GM18511 (cell line): ENCODE results near the gene PRELID1.
A peak's percentile ranks its signal among the peaks of the same experiment; 100 is the strongest.
"Not testable (repeated sequence)": the region's sequence is repeated elsewhere in the genome, so short reads cannot be mapped to it uniquely, and the experiment has no call there.

Source experiments
- ATAC-seq: cut with Tn5 transposase; IDR thresholded peaks from one replicate; pipeline ENCODE4 v1.9.1; 2021; ENCODE audit warnings: mild to moderate bottlenecking, moderate library complexity; ENCODE audit not compliant: unreplicated experiment

Gene PRELID1

DNA sequence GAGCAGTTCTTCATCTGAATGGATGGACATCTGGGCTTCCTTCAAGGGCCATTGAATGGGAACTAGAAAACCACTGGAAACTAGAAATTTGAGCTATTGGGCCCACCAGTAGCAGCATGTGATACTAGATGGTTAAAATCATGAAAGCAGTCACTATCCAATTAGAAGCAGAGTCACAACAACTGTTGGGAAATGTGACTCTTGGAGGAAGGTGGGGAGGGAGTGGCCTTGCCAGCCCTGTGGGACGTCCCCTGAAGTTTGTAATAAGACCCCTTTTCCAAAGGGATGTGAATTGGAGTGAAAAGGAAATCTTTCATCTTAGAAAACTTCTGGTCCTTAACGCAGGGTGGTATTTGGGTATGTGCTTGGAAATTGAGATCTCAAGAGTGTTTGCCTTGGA, 5.7 kb upstream of the PRELID1 start:
- no peak for ATAC-seq

DNA sequence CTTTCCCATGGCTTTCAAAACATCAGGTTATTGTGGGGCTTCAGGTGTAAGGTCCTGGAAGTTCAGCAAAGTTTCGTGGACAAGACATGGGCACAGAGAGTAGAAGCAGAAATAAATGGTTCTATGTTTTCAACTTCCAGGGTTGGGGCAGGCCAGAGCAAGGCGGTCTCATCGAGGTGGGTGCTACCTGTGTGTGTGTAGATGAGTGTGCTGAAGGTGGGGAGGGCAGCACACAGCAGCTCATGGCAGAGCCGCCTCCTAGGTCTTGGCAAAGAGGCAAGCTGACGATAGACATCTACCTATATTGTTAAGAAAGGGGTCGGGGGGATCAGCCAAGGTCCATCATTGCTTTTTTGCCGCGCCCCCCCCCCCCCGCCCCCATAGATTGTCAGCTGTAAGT, 3.9 kb upstream of the PRELID1 start:
- no peak for ATAC-seq

DNA sequence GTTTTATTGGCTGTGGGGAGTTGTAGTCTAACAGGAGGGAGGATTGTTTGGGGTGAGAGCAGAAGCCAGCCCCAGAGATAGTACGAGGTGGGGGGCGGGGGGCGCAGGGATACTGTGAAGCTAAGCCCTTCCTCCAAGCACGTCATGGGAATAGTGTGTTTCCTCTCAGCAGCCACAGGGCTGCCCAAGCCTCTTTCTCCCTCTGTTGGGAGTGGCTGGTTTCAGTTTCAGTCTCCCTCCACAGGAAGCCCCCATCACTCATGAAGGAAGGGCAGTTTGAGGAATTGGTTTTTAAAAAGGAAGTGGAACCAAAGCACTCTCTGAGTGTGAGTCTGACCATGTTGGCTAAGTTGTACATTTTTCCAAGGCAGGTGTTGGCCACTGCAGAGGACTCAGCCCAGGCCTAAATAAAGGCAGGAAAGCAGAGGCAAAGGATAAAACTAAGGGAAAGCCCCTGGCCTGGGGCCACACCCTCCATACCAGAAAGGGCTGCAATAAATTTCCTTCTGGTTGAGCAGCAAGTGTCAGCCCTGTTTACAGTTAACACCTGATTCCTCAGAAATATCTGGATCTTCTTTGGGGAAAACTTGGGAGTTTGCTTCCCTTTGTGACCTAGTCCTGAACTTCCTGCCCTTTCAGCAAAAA, 3.2 kb upstream of the PRELID1 start:
- peak; percentile 54 for ATAC-seq

DNA sequence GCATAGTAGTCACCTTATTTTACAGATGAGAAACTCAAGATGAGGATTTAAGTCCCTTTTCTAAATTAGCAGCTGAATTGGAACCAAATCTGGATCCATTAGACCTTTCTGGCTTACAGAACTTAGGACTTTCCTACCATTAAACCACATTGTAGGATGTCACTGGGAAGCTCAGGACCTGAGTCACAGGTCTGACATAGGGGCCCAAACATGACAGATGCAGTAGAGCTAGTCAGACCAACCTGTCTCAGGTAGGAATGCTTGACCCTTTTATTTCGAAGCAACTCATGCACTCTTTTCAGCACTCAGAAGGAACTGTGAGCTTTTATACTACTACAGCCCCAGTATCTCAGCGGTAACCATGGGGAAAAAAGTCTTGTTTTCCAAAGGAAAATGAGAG, 2.6 kb upstream of the PRELID1 start:
- no peak for ATAC-seq

DNA sequence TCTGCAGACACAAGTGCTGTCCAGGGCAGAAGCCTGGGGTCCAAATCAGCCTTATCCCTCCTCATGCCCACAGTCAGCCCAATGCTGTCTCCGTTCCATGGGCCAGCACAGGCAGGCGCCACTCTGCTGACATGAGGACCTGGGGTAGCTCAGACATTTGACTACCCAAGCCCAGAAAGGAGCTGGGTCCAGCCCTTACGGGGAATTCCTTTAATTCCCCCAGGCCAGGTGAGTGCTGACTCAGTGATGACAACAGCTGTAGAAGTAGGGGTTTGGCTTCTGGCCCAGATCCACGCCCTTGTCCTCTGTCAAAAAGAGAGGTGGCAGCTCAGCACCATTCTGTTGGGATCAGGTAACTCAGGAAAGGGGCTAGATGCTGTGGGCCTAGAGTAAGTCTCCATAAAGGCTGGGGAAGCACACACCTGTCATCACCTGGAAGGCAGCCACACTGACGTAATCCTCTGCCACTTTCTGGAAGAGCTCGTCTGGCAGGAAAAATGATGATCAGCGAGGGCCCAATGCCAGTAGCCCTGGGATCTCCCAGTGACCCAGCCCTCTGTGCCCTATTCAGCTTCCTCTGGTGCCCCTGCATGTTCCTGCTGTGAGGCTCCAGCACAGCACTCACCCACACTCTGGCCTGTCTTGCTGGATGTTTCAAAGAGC, 2.0 kb upstream of the PRELID1 start:
- ATAC-seq, result no peak

DNA sequence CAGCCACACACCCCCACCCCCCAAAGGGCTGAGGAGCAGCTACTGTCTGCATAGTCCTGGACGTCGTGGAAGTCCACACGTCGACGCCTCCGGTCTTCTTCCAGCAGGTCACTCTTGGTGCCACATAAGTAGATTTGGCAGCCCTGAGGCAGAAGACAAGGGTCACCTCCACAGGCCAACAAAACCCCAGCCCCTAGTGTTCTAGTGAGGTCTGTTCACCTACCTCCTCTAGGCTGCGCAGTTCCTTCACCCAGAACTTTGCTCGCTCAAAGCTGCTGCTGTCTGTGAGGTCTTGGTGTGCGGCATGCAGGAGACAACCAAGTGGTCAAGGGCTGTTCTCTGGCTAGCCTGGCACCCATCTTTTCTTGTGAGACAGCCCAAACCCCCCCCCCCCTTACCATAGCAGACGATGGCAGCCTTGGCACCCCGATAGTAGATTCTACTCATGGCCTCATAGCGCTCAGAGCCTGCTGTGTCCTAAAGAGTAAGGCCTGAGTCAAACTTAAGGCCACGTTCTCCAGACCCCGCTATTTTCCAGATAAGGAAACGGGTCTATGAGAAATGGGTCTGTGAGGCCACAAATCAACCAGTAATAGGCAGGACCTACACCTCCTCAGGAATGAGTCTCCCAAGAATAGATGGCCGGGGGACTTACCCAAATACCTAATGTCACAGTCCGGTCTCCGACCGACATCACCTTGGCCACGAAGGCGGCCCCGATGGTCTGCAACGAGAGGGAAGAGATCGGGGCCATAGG, 1.1 kb upstream of the PRELID1 start:
- no peak for ATAC-seq

DNA sequence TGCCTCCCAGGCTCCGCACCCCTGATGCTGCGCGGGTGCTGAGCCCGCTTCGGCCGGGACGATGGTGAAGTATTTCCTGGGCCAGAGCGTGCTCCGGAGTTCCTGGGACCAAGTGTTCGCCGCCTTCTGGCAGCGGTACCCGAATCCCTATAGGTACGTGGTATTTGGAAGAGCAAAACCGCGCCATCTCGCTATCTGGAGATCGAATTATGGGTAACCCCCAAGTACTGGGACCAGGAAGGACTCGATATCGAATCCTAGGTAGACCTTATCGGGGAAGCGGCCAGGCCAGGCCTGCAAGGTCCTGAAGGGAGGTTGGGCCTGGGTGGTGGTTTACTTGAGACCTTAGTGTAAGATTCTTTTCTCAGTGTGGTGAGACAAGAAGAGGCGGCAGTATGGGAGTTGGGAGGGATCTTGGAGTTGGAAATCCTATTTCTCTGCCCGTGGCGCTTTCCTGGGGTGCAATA, 359 bp downstream of the PRELID1 start:
- no peak for ATAC-seq

DNA sequence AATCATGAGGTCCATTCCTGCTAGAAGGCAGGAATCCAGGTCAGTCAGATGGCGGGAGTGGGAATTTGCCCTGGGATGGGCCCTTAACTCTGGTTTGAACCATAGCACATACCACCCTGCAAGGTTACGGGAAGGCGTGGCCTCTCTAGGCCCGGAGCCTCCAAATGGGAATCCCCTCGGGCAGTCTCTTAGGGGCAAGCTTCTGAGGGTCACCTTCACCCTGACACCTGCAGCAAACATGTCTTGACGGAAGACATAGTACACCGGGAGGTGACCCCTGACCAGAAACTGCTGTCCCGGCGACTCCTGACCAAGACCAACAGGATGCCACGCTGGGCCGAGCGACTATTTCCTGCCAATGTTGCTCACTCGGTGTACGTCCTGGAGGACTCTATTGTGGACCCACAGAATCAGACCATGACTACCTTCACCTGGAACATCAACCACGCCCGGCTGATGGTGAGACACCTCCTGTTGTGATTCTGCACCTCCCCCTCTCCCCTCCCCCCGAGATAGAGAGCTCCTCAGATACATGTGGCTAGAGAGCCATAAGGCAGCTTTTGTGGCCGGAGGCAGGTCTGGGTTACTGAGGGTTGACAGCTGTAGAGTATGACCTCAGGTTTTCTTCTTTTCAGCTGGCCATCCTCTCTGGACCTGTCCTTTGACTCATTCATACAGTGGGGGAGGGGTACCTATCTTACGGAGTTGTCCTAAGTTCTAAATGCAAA, 957 bp downstream of the PRELID1 start:
- ATAC-seq, result no peak

DNA sequence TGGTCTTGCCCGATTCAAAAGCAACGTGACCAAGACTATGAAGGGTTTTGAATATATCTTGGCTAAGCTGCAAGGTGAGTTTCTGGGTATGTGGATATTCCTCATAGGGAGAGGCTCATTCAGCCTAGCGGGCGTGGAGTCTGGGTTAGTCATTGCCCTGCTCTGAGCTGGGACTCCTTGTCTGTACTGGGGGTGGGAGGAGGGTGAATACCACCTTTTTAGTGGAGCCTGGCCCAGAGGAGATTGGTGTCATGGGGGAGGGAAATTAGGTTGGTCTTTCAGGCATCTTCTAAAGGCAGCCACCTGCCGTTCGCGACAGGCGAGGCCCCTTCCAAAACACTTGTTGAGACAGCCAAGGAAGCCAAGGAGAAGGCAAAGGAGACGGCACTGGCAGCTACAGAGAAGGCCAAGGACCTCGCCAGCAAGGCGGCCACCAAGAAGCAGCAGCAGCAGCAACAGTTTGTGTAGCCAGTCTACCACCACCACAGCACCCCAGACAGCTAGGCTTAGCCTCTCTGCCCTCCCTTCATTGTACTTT, 2.6 kb downstream of the PRELID1 start:
- ATAC-seq, result not testable (repeated sequence)

DNA sequence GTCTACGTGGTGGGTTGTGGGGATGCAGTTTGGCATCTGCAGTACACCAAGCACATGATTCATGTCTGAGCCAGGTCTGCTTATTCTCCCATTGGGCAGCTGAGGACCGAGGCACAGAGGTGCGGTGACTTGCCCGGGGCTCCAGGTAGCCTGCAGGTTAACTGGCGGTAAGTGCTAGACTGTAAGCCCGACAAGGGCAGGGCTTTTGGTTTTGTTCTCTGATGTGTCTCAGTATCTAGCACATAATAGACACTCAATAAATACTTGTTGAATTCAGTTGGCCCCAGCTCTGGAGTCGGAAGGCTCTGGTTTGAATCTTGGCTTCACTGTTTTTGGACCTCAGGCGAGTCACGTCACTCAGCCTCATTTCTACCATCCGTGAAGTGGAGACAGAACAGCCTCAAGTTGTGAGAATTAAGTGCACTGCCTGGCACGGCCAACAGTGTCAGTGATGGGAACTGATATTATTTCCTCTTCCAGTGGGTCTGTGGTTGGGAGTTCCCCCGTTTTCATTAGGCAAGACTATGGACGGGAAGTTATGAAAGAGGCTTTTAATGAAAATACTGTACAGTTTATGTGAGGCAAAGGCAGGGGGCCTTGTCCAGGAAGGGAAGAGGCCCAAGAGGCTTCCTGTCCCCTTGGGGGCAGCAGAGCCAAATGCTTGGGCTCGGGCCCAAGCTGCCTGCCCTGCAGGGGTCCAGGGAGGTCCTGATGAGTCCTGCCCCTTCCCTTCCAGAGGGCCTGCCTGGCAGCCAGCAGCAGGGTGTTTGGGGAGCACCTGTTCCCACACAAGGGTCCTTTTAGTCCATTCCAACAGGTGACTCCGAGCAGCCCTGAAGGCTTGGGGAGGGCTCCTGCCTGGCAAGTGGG, 3.3 kb downstream of the PRELID1 start:
- ATAC-seq, result no peak

DNA sequence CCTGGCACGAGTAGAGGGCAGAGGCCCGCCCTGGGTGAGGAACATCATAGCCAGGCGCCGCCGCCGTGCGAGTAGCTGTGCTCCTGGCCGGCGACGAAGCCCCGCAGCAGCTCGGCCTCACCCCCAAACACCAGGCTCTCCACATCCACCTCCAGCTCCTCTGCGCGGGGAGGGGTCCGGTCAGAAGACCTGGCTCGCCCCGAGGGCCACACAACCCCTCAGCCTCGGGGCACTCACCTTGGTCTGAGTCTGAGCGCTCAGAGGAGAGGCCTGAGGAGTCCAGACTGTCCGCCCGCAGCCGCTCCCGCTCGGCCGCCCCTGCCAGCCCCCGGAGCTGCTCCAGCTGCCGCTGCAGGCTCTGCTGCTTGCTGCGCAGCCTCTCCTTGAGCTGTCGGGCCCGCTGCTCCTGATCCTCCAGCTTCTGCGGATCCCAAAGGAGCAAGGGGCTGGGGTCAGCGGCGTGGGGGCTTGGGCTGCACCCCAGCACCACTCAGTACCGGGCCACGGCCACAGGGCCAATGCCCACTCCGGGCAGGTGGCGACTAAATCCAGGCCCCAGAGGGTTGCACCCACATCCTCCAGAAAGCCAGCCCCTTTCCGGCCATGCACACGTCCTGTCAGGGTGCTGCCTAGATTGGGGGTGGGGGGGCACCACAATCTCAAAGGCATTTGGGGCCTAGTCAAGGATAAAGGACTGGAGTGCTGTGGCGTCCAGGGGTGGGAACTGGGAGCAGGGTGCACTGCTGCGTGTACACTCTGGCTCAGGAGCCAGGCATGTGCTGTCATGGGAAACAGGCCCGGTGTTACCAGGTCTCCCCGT, 4.2 kb downstream of the PRELID1 start:
- ATAC-seq, result no peak

DNA sequence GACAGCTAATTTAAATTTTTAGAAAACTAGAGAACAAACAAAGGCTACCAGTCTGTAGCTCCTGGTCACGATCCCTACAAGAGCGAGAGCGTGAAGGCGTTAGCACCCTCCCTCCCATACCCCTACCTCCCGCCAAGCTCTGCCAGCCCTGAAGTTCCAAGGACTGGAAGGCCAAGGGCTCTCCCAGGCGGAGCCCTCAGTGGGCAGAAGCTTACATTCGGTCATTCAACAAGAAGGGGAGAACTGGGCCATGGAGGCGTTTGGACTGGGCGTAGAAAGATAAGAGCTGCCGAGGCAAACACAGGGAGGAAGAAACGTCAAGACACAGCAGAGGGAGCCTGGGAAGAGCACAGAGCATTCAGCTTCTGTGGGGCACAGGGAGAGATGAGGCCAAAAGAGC, 5.1 kb downstream of the PRELID1 start:
- no peak for ATAC-seq

DNA sequence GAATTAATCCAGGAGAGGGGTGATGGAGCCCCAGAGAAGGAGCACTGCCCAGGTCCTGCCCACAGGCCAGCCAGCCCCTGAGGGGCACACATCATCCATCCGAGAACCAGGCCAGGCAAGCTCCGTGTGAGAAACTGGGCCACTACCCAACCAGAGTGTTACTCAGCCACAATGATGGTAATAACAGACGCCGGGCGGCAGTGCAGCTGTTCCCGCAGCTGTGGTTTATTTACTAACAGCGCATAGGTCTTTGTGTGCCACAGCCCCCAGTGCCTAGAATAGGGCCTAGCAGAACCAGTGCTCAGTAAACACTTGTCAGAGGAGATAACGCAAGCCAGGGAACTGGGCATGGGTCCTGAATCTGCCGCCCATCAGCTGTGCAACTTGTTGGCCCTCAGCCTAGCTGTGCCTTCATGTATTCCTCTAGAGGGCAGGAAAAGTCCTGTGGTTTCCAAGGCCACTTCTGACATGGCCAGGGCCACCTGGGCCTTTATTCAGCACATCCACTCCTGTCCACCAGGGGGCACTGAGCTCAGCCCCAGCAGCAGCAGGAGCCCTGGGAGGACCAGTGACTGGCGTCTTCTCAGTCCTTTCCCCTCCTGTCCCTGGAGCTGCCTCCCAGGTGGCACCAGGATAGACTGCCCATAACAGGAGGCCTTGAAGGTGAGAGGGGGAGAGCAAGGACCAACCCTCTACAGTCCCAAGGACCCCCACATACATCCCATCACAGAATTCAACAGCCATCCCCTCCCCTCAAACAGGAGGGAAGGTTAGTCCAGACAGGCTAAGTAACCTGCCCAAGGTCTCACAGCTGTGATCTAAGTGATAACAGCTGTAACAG, 6.0 kb downstream of the PRELID1 start:
- no peak for ATAC-seq

DNA sequence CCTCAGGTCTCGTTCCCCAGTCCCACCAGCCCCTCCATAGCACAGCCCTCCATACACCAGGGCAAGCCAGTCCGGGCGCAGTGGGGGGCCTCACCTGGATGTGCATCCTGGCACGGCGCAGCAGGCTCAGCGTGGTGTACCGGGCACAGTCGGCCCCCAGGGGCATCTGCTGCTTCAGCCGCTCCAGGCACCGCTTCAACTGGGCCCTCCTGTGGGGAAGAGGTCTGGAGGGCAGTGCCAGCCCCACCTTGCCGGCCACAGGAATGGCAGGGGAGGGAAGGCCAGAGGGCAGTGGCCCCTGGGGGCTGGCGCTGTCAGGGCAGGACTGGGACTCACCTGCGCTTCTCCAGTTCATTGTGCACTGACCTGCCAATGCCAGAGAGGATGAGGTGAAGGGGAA, 6.7 kb downstream of the PRELID1 start:
- no peak for ATAC-seq

DNA sequence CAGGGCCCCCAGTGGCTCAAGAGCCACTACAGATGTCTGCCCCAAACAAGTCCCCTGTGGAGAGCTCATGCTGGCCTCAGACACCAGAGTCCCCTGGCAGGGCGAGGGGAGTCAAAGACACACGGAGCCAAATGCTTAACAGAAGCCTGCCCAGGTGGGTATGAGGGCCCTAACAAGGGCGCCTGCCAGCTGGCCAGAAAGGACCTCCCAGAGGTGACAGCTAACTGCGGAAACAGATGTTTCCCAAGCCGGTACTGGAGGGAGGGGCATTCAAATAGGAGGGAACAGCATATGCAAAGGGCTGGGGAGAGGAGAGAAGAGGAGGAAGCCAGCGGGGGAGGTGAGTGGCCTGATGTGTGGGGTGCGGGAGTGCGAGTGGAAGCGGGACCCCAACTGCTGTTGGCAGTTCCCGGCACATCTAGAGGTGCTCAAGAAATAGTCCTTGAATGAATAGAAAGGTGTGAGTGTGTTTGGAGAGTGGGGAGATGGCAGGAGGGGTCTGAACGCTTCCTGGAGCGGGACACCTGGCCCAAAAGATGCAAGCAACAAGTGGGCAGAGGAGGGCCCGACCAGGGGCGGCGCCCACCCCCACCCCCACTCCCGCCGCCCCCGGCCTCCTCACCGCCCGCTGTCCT, 7.3 kb downstream of the PRELID1 start:
- no peak for ATAC-seq

DNA sequence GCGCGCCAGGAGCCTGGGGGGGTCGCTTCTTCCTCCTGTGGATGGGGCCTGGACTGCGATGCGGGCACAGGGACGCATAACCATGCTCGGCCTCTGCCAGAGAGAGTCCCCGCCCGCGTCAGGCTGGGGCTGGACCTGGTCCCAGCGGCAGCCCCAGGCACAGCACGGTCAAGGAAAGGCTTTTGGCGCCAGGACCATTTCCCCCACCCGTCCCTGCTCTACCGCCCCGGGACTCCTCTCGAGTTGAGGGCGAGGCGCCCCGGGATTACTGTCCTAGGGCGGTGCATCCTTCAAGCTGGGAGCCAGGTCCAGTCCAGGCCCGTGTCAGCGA, 7.8 kb downstream of the PRELID1 start:
- ATAC-seq, result peak; percentile 4

DNA sequence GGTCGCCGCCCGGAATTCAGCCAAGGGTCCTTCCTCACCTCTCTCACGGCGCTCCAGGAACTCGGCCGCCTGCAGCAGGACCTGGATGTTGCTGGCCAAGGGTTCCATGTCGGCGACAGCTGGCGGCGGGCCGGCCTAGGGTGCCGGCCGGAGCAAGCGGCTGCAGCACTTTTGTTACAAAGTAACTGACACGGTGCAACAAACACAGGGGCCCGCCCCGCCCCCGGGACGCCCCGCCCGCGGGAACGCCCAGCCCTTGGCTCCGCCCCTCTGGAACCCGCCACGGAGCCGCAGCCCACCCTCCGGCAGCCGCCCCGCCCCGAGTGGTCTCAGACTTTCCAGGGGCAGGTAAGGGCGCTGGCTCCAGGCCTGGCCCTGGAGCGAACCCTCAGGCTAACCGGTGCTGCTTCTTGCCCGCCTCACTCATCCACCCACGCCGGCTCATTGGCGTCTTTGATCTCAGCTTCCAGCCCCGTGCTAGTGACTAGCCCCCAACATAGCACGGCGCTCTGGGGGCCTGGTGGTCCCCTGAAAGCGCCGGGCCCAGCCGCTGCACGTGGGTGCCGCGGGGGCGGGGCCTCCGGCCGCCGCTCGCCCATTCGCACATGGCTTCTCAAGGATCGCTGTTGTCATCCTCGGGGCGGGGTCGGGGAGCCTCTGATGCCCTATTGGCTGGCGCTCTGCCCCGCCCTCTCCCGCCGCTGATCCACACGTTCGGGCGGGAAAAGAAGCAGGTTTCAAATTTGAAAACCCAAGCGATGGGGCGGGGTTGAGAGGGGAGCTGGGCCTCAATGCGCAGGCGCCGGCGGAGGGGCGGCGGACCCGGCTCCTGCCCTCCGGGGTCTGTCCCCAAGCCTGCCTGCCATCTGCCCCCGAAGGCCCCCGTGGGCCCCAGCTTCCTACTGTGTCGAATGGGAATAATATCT, 8.4 kb downstream of the PRELID1 start, which contains the start of gene MXD3:
TSS of gene MXD3 (minus strand) at position 176 of the 926 bp plus-strand sequence. CDS start at position 108, 68 bp downstream.
- ATAC-seq, result peak; percentile 77
